Measurements from ENCODE around the gene SMAP1. TPM values are rescaled to one million over a fixed set of nuclear protein-coding genes. Genes with fewer than 3 reads are reported as not detected.

Gene SMAP1
- polyA plus RNA-seq, 3 donors: 12.6 to 22.1 (median 20.3) TPM

- peaks cover 0 to 1% of the 10 kb centered on the region in 2 donors for H3K36me3 Mint-ChIP-seq
- H3K4me3 ChIP-seq (replicated peaks in 1 of 3; ENCODE audit: low read depth in 2 of 3, low read length in 3 of 3): no peak overlapping the region
- no peaks in the 10 kb centered on the region for H3K36me3 ChIP-seq (replicated peaks in 1 of 2; ENCODE audit: control insufficient read depth in 1 of 2, insufficient read depth in 2 of 2, low read length in 2 of 2)
- no peaks in the 10 kb centered on the region for H3K9me3 ChIP-seq (replicated peaks in 1 of 2; ENCODE audit: control insufficient read depth in 1 of 2, insufficient read depth in 1 of 2, low read length in 2 of 2)
- no peak overlapping the region for H3K4me3 Mint-ChIP-seq
- no peak for TF ChIP-seq CTCF (IDR thresholded peaks at IDR 0.05)
- intact Hi-C loops (cut with micrococcal nuclease): no loop called here
- H3K4me2 ChIP-seq (replicated peaks; ENCODE audit: extremely low read depth, low read length, poor library complexity, severe bottlenecking): no peak overlapping the region
- H2AFZ ChIP-seq (ENCODE audit: insufficient read depth, low read depth, low read length, poor library complexity, severe bottlenecking): no peak overlapping the region
- no peaks in the 10 kb centered on the region for H3K27me3 Mint-ChIP-seq (ENCODE audit: low read depth in 3 of 3)
- no peak for DNase-seq
- no peaks in the 10 kb centered on the region for H3K27me3 ChIP-seq (ENCODE audit: control insufficient read depth in 2 of 2, insufficient read depth in 2 of 2, low read length in 2 of 2)
- H3K27ac Mint-ChIP-seq: no peak overlapping the region
- H3K9ac ChIP-seq (ENCODE audit: insufficient read depth, low read length, poor library complexity, severe bottlenecking): no peak overlapping the region
- H3K4me1 ChIP-seq (ENCODE audit: control insufficient read depth in 1 of 2, insufficient read depth in 2 of 2, low read length in 2 of 2): no peaks in the 10 kb centered on the region
- peaks cover 0 to 9% (median 5%) of the 10 kb centered on the region in 7 donors for H3K9me3 Mint-ChIP-seq
- H3K27ac ChIP-seq (ENCODE audit: low read depth in 1 of 2, low read length in 2 of 2): no peak overlapping the region
- no peaks in the 10 kb centered on the region for H3K4me1 Mint-ChIP-seq
- H3K79me2 ChIP-seq (ENCODE audit: insufficient read depth, low read length): peaks cover 97% of the 10 kb centered on the region
- peaks cover 88% of the 10 kb centered on the region for H4K20me1 ChIP-seq (ENCODE audit: insufficient read depth, low read length)
- WGBS (ENCODE audit: insufficient coverage): no CpG with 5 or more reads among the region's 1 CpG
Measured at GRCh38 chr6:70693887-70694286, 26.2 kb downstream of the SMAP1 start.

- no peak for DNase-seq
- Mint-ChIP-seq H3K36me3 (peaks cover 2 to 3% of the 10 kb centered on the region in 2 donors), H3K9me3 (peaks cover 0 to 9% (median 5%) of the 10 kb centered on the region in 7 donors), H3K4me1 (no peaks in the 10 kb centered on the region), H3K4me3 (no peak overlapping the region), H3K27ac (no peak overlapping the region), H3K27me3 (ENCODE audit: low read depth in 3 of 3) (no peaks in the 10 kb centered on the region)
- intact Hi-C loops (cut with micrococcal nuclease): no loop called here
- H3K9ac ChIP-seq (ENCODE audit: insufficient read depth, low read length, poor library complexity, severe bottlenecking): no peak overlapping the region
- H3K27me3 ChIP-seq (ENCODE audit: control insufficient read depth in 2 of 2, insufficient read depth in 2 of 2, low read length in 2 of 2): no peaks in the 10 kb centered on the region
- peaks cover 88% of the 10 kb centered on the region for H4K20me1 ChIP-seq (ENCODE audit: insufficient read depth, low read length)
- TF ChIP-seq CTCF (IDR thresholded peaks at IDR 0.05): no peak
- no peaks in the 10 kb centered on the region for H3K9me3 ChIP-seq (replicated peaks in 1 of 2; ENCODE audit: control insufficient read depth in 1 of 2, insufficient read depth in 1 of 2, low read length in 2 of 2)
- peaks cover 95% of the 10 kb centered on the region for H3K79me2 ChIP-seq (ENCODE audit: insufficient read depth, low read length)
- no peaks in the 10 kb centered on the region for H3K4me1 ChIP-seq (ENCODE audit: control insufficient read depth in 1 of 2, insufficient read depth in 2 of 2, low read length in 2 of 2)
- no peak overlapping the region for H3K4me2 ChIP-seq (replicated peaks; ENCODE audit: extremely low read depth, low read length, poor library complexity, severe bottlenecking)
- H3K27ac ChIP-seq (ENCODE audit: low read depth in 1 of 2, low read length in 2 of 2): no peak overlapping the region
- 100% methylated on average over 1 of the region's 1 CpG for WGBS (ENCODE audit: insufficient coverage)
- H2AFZ ChIP-seq (ENCODE audit: insufficient read depth, low read depth, low read length, poor library complexity, severe bottlenecking): no peak overlapping the region
- peaks cover 0 to 4% of the 10 kb centered on the region in 2 donors for H3K36me3 ChIP-seq (replicated peaks in 1 of 2; ENCODE audit: control insufficient read depth in 1 of 2, insufficient read depth in 2 of 2, low read length in 2 of 2)
- H3K4me3 ChIP-seq (replicated peaks in 1 of 3; ENCODE audit: low read depth in 2 of 3, low read length in 3 of 3): no peak overlapping the region
Measured at GRCh38 chr6:70694371-70694770, 26.7 kb downstream of the SMAP1 start.
